ENCODE measurements around the gene TSPAN32. TPM values are rescaled to one million over a fixed set of nuclear protein-coding genes. Genes with fewer than 3 reads are reported as not detected.

TSPAN32 gene
- total RNA-seq, 1 donor from 2014 or later = 4.3 TPM

DNA sequence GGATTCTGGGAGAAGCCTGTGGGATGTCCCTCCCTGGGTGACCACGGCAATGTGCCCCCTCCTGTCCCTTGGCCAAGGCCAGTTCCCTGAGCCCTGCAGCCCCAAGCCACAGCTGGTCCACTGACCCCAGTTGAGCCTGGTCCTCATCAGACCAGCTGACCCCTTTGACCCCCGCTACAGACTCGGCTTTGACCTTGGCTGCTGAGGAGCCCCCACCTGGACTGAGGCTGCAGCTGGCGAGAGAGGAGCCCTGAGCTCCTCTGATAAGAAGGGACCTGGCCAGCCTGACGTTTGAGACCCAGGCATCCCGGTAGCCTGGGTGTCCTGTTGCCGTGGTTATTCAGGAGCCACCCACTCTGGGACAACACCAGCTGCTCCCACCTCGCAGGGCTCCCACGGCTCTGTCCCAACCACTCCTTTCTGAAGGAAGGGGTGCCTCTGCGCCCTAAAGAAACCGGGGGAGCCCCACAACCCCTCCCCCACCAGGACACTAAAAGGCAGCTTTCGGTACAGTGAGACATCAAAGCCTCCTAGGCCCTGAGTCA is 34.4 kb upstream of the TSPAN32 start:
- no peak for DNase-seq (ENCODE audit: low spot score)

DNA sequence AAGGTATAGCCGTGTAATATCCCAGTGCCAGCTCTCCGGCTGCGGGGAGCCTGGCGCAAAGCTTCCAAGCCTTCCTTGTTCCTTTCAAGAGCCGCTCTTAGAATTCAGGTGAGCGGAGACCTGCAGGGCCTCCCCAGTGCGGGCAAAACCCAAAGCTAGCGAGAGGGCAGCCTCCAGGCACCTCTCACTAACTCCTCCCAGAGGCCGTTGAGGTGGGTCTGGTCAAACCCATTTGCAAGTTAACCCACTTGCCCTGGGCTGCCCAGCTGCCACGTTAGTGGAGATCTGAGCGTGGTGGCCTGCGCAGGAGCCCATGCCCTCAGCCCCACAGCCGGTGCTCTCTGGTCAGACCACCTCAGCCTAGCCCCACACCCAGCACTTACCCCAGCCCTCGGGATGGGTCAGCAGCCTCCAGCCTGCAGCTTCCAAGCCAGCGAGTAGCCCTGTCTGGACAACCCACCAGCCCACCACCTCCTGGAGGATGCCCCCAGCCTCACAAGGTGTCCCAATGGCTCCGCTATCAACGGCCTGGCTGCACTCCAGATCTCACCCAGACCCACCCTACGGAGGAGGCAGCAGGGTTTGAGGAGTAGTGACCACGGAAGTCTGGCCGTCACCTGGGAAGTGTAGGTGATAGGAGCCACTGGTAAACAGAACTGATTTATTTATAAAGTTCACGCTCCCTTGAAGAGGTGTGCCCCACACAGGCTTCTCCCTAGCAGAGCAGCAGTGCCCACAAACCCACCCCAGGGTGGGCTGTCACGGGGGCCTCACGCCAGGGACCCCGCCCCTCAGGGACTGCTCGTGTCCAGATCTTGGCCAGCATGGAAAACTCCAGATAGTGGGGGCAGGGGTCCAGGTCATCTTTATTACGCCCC is 33.7 kb upstream of the TSPAN32 start:
- DNase-seq (ENCODE audit: low spot score) = peak; percentile 48

DNA sequence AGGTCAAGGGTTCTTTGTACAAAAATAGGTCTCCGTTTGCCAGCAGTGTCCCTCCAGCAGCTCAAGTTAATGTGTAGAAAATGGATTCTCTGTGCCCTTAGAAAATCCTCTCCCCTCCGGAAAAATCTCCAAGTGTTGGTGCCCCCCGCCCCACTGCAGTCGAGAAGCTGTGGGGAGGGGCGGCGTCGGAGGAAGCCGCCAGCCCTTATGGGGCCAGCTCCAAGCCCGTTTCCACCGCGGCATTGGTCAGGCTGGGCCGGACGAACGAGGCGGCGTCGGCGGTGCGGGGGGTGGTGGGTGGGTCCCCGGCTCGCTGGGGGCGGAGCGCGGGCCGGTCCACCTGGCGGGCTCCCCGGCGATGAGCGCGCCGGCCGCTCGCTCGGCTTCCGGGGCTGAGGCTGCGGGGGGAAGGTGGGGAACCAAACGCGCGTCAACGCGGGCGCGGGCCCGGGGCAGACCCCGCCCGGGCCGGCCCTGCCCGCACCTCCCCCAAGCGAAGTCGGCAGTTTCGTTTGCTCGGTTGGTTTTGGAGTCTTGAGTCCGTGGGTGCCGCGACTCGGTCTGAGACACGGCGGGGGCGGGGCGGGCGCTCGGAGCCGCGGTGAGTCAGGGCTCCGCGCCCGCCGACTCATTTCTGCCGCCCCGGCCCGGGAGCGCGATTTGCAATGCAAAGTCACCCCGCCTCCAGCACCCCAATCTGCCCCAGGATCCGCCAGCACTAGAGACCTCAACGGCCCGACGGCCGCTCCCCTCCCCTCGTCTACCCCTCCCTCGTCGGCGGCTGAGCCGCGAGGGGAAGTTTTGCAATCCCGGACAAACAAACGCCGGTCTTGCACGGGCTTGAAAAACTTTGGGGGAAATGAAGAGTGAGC is 32.8 kb upstream of the TSPAN32 start:
- DNase-seq (ENCODE audit: low spot score) = peak; percentile 79

DNA sequence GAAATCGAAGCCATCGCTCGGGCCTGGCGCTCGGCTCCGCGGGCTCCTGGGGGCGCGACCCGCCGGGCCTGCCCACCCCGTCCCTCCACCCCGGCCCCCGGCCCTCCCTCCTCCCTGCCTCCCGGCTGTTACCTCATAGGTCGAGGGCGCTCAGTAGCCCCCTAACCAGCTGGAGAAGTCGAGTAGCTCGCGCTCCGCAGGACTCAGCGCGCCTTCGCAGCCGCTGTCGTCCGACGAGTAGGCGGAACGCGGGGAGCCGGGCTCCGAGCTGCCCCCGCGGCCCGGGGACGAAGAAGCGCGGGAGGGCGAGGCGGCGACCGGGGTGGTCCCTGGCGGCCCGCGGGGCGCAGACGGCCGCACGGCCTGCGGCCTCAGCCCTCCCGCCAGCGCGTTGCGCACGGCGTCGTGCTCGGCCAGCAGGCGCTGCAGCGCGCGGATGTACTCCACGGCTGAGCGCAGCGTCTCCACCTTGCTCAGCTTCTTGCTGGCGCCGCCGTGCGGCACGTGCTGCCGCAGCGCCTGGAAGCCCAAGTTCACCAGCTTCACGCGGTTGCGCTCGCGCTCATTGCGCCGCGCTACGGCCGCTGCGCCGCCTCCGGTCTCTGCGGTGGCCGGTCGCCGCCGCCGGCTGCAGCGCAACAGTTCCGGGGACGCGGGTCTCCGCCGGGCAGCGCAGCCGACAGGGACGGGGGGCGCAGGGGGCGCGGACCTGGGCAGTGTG is 32.1 kb upstream of the TSPAN32 start:
- DNase-seq (ENCODE audit: low spot score) = peak; percentile 63

DNA sequence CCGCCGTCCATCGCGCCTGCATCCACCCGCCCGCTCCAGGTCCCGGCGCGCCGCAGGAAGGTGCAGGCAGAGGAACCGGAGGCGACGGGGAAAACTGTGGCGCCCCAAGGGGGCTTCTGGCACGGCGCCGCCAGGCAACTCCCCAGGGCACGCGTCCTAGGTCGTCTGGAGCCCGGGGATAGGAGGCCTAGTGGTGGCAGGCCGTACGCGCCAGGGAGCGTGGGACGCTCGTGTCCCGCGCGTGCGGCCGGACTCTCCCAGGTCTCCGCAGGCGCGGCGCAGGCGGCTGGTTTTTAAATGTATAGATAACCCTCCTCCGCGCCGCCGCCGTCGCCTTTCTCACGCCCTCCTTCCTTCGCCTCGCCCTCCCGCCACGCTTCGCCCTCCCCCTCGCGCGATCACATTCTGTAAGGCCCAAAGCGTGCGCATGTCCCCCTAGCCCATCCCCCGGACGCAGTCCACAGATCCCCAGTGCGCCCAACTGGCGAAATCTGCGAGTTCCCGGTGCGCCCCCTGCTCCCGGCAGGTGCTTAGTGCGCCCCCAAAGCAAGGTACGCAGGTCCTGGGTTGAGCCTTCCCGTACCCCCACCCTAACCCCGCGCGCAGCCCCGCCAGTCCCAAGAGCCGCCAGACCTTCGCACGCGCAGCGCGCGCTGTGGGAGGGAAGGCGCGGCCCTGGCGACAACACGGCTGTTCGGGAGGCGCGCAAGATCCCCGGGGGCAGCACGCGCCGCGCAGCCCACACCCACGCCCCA is 31.3 kb upstream of the TSPAN32 start, which contains the start of gene ASCL2:
TSS of gene ASCL2 (minus strand) at position 267 of the 755 bp plus-strand sequence. CDS start at position 11, 256 bp downstream.
- peak; percentile 46 for DNase-seq (ENCODE audit: low spot score)

DNA sequence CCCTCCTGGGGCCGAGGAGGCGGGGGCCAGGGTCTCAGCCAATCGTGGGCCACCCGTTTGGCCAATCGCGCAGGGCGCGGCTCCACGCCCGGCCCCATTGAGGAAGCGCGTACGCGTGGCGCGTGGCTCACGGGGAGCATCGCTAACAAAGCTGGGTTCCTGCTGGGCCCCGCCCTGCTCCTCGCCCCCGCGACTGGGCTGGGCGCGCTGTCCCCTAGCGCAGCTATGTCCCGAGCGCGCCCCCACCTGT is 30.8 kb upstream of the TSPAN32 start:
- peak; percentile 63 for DNase-seq (ENCODE audit: low spot score)

DNA sequence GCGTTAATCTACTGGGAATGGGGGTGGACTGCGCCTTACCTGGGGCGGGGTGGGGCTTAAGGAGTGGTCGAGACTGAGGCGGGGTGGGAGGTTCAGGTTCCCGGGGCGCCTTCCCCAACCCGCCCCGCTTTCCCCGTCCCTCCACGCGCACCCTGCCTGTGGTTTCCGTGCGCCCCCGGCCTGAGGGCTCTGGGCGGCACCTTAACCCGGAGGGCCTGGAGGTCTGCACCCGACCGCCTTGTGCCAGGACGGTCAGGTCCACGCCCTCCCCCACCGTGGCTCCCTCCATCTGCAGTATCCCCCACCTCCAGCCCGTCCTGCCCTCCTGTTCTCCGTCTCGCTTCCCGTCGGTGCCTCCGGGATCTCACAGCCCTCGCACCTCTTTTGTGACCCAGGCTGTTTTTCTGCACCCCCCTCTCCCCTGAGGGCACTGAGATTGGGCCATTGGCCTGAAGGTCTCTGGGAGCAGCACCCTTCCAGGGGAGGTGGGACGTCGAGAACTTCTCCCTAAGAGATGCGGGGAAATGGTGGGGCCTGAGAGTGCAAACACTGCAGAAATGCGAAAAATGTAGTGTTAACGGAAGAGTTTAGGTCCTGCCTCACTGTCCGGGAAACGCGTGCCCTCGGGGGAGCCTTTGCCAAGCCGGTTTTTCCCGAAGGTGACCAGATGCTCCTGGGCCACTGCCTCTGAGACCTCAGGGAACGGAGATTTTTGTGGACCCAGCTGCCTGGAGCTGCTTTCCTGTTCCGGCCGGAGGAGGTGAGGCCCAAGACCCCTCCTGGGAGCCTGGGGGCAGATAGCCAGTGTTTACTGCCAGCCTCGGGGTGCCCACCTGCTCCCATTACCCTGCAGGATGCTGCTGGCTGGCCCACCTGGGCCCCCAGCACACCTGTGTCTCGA is 30.2 kb upstream of the TSPAN32 start:
- peak; percentile 42 for DNase-seq (ENCODE audit: low spot score)

DNA sequence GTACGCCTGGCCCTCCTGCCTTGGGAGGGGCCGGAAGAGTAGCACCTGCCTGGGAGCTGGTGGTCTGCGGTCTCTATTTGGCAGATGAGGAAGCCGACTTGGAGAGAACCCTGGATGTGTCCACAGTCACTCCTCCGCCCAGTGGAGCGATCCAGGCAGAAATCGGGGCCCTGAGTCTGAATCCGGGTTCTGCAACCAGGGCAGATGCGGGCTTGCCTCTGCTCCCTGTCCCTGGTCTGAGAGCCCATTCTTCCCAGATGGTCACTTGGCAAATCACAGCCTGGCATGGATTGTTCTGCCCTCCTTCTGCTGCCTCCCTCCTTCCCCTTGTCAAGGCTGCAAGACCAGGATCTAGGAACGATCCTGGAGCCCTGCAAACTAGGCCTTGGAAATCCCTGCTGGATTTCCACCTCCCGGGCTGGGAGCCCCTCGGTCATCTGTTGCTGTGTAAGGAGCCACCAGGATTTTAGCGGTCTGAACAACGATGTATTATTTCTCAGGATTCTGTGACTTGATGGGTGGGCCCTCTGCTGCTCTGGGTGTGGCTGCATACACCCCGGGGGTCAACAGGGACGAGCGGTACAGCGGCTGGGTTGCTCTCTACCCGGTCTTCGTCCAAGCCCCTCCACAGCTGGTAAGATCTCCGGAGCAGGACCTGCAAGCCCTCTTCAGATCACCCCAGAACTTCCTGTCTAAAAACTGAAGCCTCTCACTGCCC is 29.4 kb upstream of the TSPAN32 start:
- DNase-seq (ENCODE audit: low spot score) = no peak

DNA sequence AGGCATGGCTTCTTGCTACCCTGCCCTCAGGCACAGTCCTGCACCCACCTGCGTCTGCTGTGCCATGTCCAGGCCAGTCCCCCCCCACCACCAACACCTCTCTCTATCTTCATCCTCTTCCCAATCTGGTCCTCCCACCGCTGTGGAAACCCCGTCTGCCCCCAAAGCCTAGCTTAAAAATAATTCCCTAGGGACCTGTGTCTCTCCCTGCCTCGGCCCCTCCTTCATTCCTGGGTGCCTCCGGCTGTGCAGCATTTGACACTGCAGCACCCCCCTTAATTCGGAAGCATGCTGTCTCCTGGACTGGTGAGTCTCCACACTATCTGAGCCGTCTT is 28.9 kb upstream of the TSPAN32 start:
- DNase-seq (ENCODE audit: low spot score) = no peak

DNA sequence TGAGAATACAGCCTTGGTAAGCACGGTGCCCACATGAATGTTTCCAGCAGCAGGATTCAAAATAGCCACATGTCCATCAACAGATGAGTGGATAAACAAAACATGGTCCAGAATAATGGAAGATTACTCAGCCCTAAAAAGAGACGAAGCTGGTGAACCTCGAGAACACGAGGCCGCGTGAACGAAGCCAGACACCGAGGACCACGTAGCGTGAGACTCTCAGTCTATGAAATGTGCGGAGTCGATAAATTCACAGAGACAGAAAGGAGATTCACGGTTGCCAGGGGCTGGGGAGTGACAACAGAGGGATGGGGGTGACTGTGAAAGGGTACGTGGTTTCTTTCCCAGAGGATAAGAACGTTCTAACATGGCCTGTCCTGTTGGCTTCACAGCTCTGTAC is 28.5 kb upstream of the TSPAN32 start:
- DNase-seq (ENCODE audit: low spot score) = no peak

DNA sequence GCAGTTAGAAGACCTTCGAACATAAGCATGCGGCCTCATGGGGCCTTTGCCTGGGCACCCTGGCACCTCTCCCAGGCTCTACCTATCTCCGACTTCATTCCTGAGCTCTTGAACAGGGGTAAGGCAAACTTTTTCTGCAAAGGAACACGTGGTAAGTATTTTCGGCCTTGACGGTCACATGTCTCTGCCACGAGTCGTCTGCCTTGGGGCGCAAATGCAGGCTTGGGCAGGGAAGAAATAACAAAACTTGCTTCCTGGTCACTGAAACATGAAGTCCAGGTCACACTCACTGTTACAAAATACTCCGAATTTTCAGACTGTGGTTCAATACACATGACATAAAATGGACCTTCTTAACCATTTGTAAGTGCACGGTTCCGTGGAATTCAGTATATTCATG is 28.0 kb upstream of the TSPAN32 start:
- peak; percentile 54 for DNase-seq (ENCODE audit: low spot score)

DNA sequence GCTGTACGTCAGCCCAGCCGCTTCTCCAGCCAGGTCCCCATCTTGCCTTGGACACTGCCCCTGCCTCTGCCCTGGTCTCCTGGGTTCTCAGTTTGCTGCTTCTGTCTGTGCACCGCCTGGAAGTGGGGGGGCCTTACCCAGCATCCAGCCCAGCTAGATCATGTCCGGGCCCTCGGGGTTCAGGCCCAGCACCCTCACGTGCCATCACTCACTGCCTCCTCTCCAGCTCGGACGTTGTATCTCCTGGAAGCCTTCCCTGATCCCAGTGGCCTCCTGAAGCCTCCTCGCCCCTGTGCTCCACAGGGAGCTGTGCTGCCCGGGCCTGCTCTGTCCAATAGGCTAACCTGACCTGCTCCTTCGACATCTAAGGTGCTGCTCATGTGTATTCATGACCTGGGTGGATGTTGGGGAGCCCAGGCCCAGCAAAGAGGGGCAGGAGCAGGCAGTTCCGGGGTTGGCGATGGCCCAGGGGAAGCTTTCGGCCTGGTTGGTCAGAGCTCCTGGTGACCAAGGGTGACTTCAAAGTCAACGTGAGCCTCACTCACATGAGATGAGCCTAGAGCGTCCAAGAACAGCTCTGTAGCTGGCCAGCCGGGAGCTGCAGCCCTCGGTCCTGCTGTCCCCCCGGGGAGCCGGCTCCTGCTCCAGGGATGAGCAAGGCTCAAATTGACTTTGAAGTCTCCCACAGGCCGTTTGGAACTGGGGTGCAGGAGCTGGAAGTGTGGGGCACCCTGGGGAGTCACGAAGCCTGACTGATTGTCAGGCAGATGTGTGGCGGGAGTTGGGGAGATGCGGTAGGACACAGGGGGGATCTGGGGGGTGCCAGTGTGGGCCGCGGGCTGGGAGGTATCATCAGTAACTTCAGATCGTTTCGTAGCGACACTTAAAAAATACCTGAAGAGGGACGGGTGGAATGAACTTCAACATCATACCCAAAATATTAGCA is 26.2 kb upstream of the TSPAN32 start:
- no peak for DNase-seq (ENCODE audit: low spot score)

DNA sequence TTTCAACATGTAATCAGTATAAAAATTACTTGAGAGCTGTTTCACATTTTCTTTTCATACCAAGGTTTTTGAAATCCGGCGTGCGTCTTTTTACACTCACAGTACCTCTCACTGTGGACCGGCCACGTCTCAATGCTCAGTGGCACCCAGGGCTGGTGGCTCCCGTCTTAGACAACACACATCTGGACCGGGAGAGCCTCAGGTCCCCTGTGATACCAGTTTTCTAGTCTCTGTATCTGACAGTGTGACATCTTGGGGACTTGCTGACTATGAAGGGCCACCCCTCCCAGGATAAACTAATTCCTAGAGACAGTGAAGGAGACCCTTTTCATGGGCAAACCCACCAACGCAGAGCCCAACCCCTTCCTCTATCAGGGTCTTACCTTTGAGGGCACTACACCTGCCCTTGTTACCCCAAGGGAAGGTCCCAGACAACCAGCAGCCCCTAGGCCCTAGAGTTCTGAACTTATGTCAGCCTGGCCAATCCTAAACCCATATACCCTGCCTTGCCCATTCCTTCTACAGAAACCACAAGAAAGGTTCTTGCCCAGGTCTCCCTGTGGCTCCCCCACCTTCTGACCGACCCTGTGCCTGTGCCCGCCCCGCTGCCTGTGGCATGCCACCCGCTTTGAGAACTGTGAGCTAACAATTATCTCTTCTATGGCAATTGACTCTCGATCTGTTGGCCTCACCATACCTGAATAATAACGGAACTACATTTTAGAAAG is 25.4 kb upstream of the TSPAN32 start:
- DNase-seq (ENCODE audit: low spot score) = no peak

DNA sequence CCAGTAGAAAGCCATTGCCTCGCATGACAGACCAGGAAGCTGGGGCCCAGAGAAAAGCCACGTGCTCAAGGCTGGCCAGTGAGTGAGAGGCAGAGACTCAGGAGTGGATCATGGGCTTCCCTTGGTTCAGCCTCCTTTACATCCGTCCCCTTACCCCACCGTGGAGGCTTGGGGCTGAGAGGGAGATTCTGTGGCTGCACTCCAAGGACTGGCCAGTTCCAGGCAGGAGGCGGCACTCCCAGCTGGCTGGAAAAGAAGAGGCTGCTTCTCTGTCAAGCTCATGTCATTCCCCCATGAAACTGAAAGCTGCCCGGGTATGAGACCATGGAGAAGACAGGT is 24.8 kb upstream of the TSPAN32 start:
- DNase-seq (ENCODE audit: low spot score) = peak; percentile 37

DNA sequence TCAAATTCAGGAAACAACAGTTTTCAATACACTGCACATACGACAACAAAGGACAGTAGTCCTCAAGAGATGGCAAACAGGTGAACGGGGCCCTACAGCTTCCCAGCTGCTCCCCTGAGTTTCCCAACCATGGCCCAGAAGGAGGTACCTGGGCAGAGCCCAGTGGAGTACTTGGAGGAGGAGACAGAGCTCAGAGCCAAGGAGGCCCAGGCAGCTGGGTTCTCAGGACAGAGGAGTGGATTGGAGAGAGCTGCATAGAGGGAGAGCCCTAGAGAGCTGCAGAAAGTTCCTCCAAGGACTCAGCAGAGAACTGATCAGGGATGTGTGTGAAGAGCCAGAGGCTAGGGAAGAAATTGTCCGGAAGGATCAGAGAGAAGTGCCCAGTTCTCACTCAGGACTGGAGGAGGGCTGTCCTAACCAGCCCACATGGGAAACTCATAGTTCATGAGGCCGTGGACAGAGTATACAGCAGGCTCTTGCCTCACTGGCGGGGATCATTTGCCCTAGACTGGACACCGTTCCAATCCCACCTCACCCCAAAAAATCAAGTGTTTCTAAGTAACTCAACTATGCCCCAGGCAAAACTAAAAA is 23.8 kb upstream of the TSPAN32 start:
- no peak for DNase-seq (ENCODE audit: low spot score)

DNA sequence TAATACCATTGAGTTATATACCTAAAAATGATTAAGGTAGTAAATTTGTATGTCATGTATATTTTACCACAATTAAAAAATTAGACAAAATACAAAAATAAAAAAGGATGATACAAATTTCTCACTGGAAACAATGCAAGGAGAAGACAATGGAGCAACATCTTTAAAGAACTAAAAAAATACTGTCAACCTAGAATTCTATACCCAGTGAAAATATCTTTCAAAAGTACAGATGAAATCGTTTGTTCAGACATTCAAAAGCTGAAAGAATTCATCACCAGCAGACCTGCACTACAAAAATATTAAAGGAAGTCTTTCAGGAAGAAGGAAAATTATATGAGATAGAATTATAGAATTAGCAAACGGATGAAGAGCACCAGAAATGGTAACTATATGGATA is 21.6 kb upstream of the TSPAN32 start:
- no peak for DNase-seq (ENCODE audit: low spot score)

DNA sequence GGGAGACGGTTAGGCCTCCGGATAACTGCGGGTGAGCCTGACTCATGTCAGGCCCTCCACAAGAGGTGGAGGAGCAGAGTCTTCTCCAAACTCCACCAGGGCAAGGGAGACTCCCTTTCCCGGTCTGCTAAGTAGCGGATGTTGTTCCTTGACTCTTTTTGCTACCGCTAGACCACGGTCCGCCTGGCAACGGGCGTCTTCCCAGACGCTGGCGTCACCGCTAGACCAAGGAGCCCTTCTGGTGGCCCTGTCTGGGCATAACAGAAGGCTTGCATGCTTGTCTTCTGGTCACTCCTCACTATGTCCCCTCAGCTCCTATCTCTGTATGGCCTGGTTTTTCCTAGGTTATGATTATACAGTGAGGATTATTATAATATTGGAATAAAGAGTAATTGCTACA is 15.5 kb upstream of the TSPAN32 start:
- DNase-seq (ENCODE audit: low spot score) = peak; percentile 26

DNA sequence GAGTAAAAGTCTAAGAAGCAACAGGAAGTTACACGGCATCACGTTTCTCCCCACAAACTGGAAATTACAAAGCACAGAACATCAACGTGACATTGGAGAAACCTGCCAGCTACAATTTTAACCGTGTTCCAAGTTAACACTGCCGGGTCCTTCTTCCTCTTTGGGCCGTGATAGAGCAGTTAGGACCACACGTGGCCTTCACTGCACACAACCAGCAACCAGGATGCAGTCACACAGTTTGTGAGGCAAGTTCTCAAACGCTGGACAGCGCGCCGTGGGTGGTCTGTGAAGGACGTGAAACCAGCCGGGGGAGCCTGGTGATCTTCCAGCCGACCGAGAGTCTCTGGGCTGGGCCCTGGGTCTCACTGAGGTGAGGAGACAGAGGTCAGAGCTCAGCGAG is 14.7 kb upstream of the TSPAN32 start:
- DNase-seq (ENCODE audit: low spot score) = peak; percentile 41
